HG02870 (cell line): Measurements from ENCODE around the gene HHIPL2.
"Not testable (repeated sequence)": the region's sequence is repeated elsewhere in the genome, so short reads cannot be mapped to it uniquely, and the experiment has no call there.

ENCODE experiments used
- ATAC-seq: cut with Tn5 transposase; IDR thresholded peaks from one replicate; pipeline ENCODE4 v1.9.1; 2021; ENCODE audit warnings: mild to moderate bottlenecking, moderate library complexity; ENCODE audit not compliant: unreplicated experiment

HHIPL2 gene

DNA sequence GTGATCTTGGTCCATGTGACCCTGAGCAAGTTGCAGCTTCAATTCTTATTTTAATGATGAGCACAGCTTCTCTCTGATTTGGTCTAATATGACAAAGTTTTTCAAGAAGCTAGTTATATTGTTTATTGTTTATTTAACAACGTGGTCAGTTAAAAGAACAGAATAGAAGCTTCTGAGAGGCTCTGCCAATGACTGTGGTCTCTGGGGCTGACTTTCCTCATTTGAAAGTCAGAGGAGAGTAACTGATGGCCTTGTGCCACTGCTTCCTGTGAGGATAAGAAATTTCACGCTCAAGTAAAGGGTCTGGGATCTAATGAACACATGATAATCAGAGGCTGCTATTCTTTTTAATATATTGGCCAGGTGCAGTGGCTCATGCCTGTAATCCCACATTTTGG lies 7.3 kb downstream of the HHIPL2 start:
- ATAC-seq, result no peak

GRCh38 chr1:222539951-222540597 lies 7.8 kb downstream of the HHIPL2 start:
- ATAC-seq, result no peak

DNA sequence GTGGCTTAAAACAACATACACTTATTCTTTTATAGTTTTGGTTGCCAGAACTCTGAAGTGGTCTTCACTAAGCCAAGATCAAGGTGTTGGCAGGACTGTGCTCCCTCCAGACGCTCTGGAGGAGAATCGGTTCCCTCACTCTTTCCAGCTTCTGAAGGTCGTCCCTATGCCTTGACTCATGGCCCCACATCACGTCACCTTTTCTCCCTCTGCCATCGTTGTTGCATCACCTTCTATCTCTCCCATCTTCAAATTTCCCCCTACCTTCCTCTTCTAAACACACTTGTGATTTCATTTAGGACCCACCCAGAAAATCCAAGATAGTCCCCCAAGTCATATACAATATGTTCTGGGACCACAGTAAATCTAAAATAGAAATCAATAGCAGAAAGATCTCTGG lies 12.4 kb downstream of the HHIPL2 start:
- no peak for ATAC-seq

- ATAC-seq, result no peak
Measured at GRCh38 chr1:222530852-222531251, 17.1 kb downstream of the HHIPL2 start.

GRCh38 chr1:222529916-222530315 lies 18.0 kb downstream of the HHIPL2 start:
- no peak for ATAC-seq

GRCh38 chr1:222529181-222529580 lies 18.7 kb downstream of the HHIPL2 start:
- no peak for ATAC-seq

GRCh38 chr1:222525951-222526350 lies 22.0 kb downstream of the HHIPL2 start:
- no peak for ATAC-seq

DNA sequence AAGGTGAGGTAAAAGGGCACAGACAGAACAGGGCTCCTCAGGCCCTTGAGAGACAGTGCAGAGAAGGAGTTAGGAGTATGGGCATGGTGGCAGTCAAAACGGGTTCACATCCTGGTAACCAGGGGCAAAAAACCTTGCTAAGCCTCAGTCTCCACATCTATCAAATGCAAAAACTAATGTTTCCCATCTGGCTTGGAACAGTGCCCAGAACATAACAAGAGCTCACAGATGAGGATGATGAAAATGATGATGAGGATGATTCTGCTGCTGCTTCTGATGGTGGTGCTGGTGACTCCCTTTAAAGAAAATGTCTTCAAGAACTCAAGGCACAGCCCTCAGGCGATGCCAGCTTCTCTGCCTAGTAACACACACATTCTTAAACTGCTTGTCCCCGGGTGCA lies 24.1 kb downstream of the HHIPL2 start:
- no peak for ATAC-seq

GRCh38 chr1:222522105-222522915 lies 25.6 kb downstream of the HHIPL2 start:
- ATAC-seq, result no peak

- ATAC-seq, result no peak
Measured at GRCh38 chr1:222521299-222522104, 26.4 kb downstream of the HHIPL2 start.

DNA sequence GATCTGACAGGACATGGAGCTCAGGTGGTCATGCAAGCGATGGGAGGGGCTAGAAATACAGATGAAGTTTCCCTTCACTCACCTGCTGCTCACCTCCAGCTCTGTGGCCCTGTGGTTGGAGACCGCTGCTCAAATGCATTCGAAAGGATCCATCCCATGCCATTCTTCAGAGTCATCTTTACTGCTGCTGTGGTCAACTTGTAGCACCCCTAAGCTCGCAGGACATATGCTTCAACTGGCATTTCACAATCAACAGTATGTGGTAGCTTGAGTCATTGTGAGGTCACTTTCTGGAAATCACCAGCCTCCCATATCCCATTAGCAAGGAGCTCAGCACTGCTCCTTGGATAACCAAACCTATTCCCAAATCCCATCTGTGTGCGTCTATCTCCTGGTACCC lies 58.4 kb downstream of the HHIPL2 start:
- not testable (repeated sequence) for ATAC-seq

- ATAC-seq, result not testable (repeated sequence)
Measured at GRCh38 chr1:222487774-222488173, 60.1 kb downstream of the HHIPL2 start.

GRCh38 chr1:222484005-222484404 lies 63.9 kb downstream of the HHIPL2 start:
- not testable (repeated sequence) for ATAC-seq

DNA sequence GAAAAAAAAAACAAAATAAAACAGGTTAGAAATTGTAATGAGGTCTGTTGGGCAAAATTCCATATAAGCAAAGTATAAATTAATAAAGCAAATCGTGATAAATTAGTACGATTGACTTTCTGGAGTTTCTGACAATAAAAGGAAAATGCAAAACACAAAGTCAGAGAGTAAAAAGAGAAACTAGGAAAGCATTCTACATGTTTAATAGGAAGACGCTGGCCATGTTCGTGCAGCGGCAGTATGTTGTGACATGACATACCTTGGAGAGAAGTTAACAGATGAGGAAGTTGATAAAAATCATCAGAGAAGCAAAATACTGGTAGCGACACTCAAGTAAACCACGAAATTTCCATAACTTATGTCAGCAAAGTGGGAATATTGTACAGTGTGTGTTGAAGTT lies 68.3 kb downstream of the HHIPL2 start:
- ATAC-seq, result not testable (repeated sequence)

- not testable (repeated sequence) for ATAC-seq
Measured at GRCh38 chr1:222476436-222476835, 71.5 kb downstream of the HHIPL2 start.

DNA sequence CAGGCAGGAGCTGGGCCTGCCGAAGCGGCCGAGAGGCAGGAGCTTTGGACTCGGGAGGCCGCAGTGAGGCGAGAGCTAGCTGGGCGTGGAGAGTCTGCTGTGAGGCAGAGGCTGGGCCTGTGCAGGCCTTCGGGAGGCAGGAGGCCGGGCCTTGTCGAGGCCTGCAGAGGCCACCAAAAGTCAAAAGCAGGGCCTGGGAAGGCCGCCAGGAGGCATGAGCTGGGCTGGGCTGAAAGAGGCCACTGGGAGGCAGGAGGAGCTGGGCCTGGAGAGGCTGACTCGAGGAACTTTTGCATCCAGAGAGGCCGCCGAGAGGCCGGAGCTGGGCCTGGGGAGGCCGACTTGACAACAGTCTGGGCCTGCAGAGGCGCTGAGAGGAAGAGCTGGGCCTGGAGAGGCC lies 74.2 kb downstream of the HHIPL2 start:
- ATAC-seq, result not testable (repeated sequence)

DNA sequence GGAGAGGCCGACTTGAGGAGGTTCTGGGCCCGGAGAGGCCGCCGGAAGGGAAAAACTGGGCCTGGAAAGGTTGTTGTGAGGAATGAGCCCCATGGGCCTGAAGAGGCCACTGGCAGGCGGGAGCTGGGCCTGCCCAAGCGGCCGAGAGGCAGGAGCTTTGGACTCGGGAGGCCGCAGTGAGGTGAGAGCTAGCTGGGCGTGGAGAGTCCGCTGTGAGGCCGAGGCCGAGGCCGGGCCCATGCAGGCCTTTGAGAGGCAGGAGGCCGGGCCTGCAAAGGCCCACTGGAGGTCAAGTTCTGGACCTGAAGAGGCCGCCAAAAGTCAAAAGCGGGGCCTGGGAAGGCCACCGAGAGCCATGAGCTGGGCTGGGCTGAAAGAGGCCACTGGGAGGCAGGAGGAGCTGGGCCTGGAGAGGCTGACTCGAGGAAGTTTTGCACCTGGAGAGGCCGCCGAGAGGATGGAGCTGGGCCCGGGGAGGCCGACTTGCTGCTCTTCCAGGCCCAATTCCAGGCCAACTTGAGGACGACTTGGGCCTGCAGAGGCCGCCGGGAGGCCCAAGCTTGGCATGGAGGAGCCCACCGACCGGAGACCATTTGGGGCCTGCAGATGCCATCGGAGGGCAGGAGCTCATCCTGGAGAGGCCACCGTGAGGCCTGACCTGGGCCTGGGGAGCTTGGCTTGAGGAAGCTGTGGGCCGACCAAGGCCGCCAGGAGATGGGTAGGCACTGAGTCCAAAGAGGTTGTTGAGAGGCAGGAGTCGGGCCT lies 74.9 kb downstream of the HHIPL2 start:
- not testable (repeated sequence) for ATAC-seq
